GM12892 (cell line): ENCODE data around the gene NOS3.
"Not testable (repeated sequence)": the region's sequence is repeated elsewhere in the genome, so short reads cannot be mapped to it uniquely, and the experiment has no call there.

Source experiments
- DNase-seq: peaks from one replicate; pipeline ENCODE4 v3.0.0; 2011; ENCODE audit not compliant: insufficient read length
- FAIRE-seq: peaks from 2 replicates; lab custom pipeline; 2011; peaks lifted over from hg19 to GRCh38; lab: Jason Lieb, UNC
- POLR2A ChIP-seq: IDR thresholded peaks from 2 replicates; pipeline ENCODE4 v1.6.1; 2011; ENCODE audit warnings: low read depth, low read length, control low read depth
- POLR2AphosphoS5 ChIP-seq: IDR thresholded peaks from 2 replicates; pipeline ENCODE4 v1.6.1; 2011; ENCODE audit warnings: low read depth, low read length, control low read depth
- TAF1 ChIP-seq: IDR thresholded peaks from 2 replicates; pipeline ENCODE4 v1.6.1; 2011; ENCODE audit warnings: low read depth, mild to moderate bottlenecking, control low read depth, low read length, borderline replicate concordance

The NOS3 gene

GRCh38 chr7:151033864-151034249, 43.0 kb downstream of the NOS3 start:
- FAIRE-seq (no peak), DNase-seq (no peak)
- TF ChIP-seq POLR2A, result no peak
- TF ChIP-seq TAF1, result no peak
- no peak for TF ChIP-seq POLR2AphosphoS5

GRCh38 chr7:151034312-151035025, 43.7 kb downstream of the NOS3 start:
- DNase-seq, result no peak
- TF ChIP-seq POLR2AphosphoS5 (no peak), TAF1 (no peak), POLR2A (no peak)
- no peak for FAIRE-seq

GRCh38 chr7:151035026-151035717, 44.4 kb downstream of the NOS3 start:
- DNase-seq, result no peak
- no peak for FAIRE-seq
- TF ChIP-seq POLR2AphosphoS5 (no peak), POLR2A (no peak), TAF1 (no peak)

- DNase-seq (no peak), FAIRE-seq (no peak)
- TF ChIP-seq POLR2AphosphoS5, result no peak
- TF ChIP-seq POLR2A, result no peak
- no peak for TF ChIP-seq TAF1
Measured at GRCh38 chr7:151035902-151036301, 45.1 kb downstream of the NOS3 start.

- TF ChIP-seq POLR2AphosphoS5, result no peak
- no peak for TF ChIP-seq TAF1
- no peak for TF ChIP-seq POLR2A
- FAIRE-seq (no peak), DNase-seq (no peak)
Measured at GRCh38 chr7:151038951-151039849, 48.4 kb downstream of the NOS3 start.

GRCh38 chr7:151039850-151040548, 49.2 kb downstream of the NOS3 start:
- no peak for TF ChIP-seq TAF1
- no peak for TF ChIP-seq POLR2AphosphoS5
- TF ChIP-seq POLR2A, result no peak
- DNase-seq (no peak), FAIRE-seq (no peak)

- DNase-seq, result no peak
- TF ChIP-seq POLR2AphosphoS5 (no peak), TAF1 (no peak), POLR2A (no peak)
- no peak for FAIRE-seq
Measured at GRCh38 chr7:151040616-151041375, 50.0 kb downstream of the NOS3 start.

- FAIRE-seq, result not testable (repeated sequence)
Measured at GRCh38 chr7:151043449-151043848, 52.6 kb downstream of the NOS3 start.

GRCh38 chr7:151043959-151044358, 53.1 kb downstream of the NOS3 start:
- DNase-seq (no peak), FAIRE-seq (no peak)
- TF ChIP-seq TAF1 (no peak), POLR2A (no peak), POLR2AphosphoS5 (no peak)

More at GRCh38 chr7:151043449-151043848, 52.6 kb downstream of the NOS3 start:
- DNase-seq, result not testable (repeated sequence)

GRCh38 chr7:151045262-151045661, 54.4 kb downstream of the NOS3 start:
- FAIRE-seq (no peak), DNase-seq (no peak)
- no peak for TF ChIP-seq POLR2AphosphoS5
- no peak for TF ChIP-seq TAF1
- no peak for TF ChIP-seq POLR2A

GRCh38 chr7:151045967-151046366, 55.1 kb downstream of the NOS3 start:
- TF ChIP-seq POLR2A (no peak), TAF1 (no peak), POLR2AphosphoS5 (no peak)
- DNase-seq (no peak), FAIRE-seq (no peak)
